Body of pancreas (tissue), 4 donors: Measurements from ENCODE around the gene KPNA6. TPM values are rescaled to one million over a fixed set of nuclear protein-coding genes. Genes with fewer than 3 reads are reported as not detected.
"Not testable (repeated sequence)": the region's sequence is repeated elsewhere in the genome, so short reads cannot be mapped to it uniquely, and the experiment has no call there.

Source experiments
- ATAC-seq: fragments of 150-250 bp; one replicate; pipeline ENCODE4 v1.9.1; 2016
- DNase-seq, 4 donors: peaks; one replicate each; pipeline ENCODE4 v3.0.0-alpha.2; 2019
- H3K27ac ChIP-seq, 4 donors: fragments of 200-600 bp; sonication (generic); 1 replicate in 3 of 4; 2 replicates in 1 of 4; pipeline versions ENCODE4 v1.5.1 to v1.6.1; 2016 to 2019; ENCODE audit warnings: mild to moderate bottlenecking in 1 of 4, mixed read lengths in 1 of 4, moderate library complexity in 1 of 4
- H3K27me3 ChIP-seq, 2 donors: fragments of 200-600 bp; sonication (generic); one replicate each; pipeline ENCODE4 v1.6.0; 2016; ENCODE audit warnings: mild to moderate bottlenecking in 1 of 2
- H3K36me3 ChIP-seq, 2 donors: fragments of 200-600 bp; sonication (generic); replicated peaks in 1 of 2; 2 replicates each; pipeline ENCODE4 v1.5.1; 2016; ENCODE audit warnings: low read depth in 2 of 2; ENCODE audit not compliant: insufficient read depth in 1 of 2
- H3K4me1 ChIP-seq: fragments of 200-600 bp; sonication (generic); one replicate; pipeline ENCODE4 v1.6.0; 2016
- H3K4me3 ChIP-seq, 2 donors: fragments of 200-600 bp; sonication (generic); 1 replicate in 1 of 2; 2 replicates in 1 of 2; pipeline ENCODE4 v1.5.1; 2016 to 2019
- H3K9me3 ChIP-seq, 3 donors: fragments of 200-600 bp; sonication (generic); 1 replicate in 2 of 3; 2 replicates in 1 of 3; pipeline ENCODE4 v1.5.1; 2016
- CTCF ChIP-seq, 7 experiments: fragments of 450-650 bp in 4 of 7; fragments of 200-600 bp in 3 of 7; sonication (generic) in 3 of 7; IDR thresholded peaks; one replicate each; pipeline ENCODE4 v1.5.1; 2016 to 2019; ENCODE audit warnings: antibody characterized with exemption in 7 of 7
- POLR2A ChIP-seq, 3 donors: fragments of 450-650 bp; IDR thresholded peaks; one replicate each; pipeline ENCODE4 v1.6.1; 2016; ENCODE audit warnings: antibody characterized with exemption in 3 of 3, mild to moderate bottlenecking in 2 of 3
- WGBS, 2 donors: methylation state at CpG; one replicate each; pipeline ENCODE4 v1.1.5; 2017; 5-methylcytosine and 5-hydroxymethylcytosine counted together
- intact Hi-C: fragments of 100-400 bp; cut with DNase I; formaldehyde crosslinking; loops from one replicate; pipeline ENCODE4 v1.15.1; 2023
- total RNA-seq, 2 donors: library from RNA; depleted of rRNA; stranded (reverse); fragments of >200 nt; gene quantifications; one replicate each; pipeline ENCODE4 v1.1.0, GENCODE V29; 2016

KPNA6 gene
- total RNA-seq, 2 donors from 2014 or later, result 15.8 to 20.5 TPM

GRCh38 chr1:32159189-32159588 lies 51.3 kb downstream of the KPNA6 start:
- TF ChIP-seq POLR2A (IDR thresholded peaks at IDR 0.05) (no peak), CTCF (IDR thresholded peaks at IDR 0.05) (no peak)
- H3K9me3 ChIP-seq, result no peaks in the 10 kb centered on the region
- intact Hi-C loops, result no loop called here
- 67 to 73% methylated on average over 3 of the region's 3 CpGs for WGBS, 2 donors
- H3K27ac ChIP-seq, result no peak overlapping the region
- DNase-seq (no peak), ATAC-seq (no peak)
- peaks cover 13 to 35% of the 10 kb centered on the region in 2 donors for H3K36me3 ChIP-seq
- no peaks in the 10 kb centered on the region for H3K27me3 ChIP-seq
- H3K4me1 ChIP-seq, result peaks cover 5% of the 10 kb centered on the region
- no peak overlapping the region for H3K4me3 ChIP-seq

GRCh38 chr1:32163405-32163804 lies 55.5 kb downstream of the KPNA6 start:
- Histone ChIP-seq H3K27ac (no peak overlapping the region), H3K4me3 (no peak overlapping the region), H3K9me3 (no peaks in the 10 kb centered on the region), H3K36me3 (peaks cover 5 to 27% of the 10 kb centered on the region in 2 donors), H3K4me1 (peaks cover 5% of the 10 kb centered on the region), H3K27me3 (no peaks in the 10 kb centered on the region)
- no peak for DNase-seq
- intact Hi-C loops, result no loop called here
- TF ChIP-seq CTCF (IDR thresholded peaks at IDR 0.05), result no peak
- TF ChIP-seq POLR2A (IDR thresholded peaks at IDR 0.05), result no peak
- ATAC-seq, result no peak
- 38 to 54% methylated on average over 2 of the region's 2 CpGs for WGBS, 2 donors

GRCh38 chr1:32165633-32166032 lies 57.8 kb downstream of the KPNA6 start:
- DNase-seq, ATAC-seq, H3K9me3 ChIP-seq, H3K27ac ChIP-seq, intact Hi-C loops, H3K4me1 ChIP-seq, H3K4me3 ChIP-seq, H3K27me3 ChIP-seq: not testable (repeated sequence)
- 92 to 96% methylated on average over 10 of the region's 10 CpGs for WGBS, 2 donors
- H3K36me3 ChIP-seq, result peaks cover 5 to 26% of the 10 kb centered on the region in 2 donors

- Histone ChIP-seq H3K9me3 (no peaks in the 10 kb centered on the region), H3K27me3 (no peaks in the 10 kb centered on the region), H3K4me1 (no peaks in the 10 kb centered on the region), H3K4me3 (no peak overlapping the region), H3K36me3 (peaks cover 9 to 31% of the 10 kb centered on the region in 2 donors), H3K27ac (no peak overlapping the region)
- no peak for DNase-seq
- 62 to 78% methylated on average over 3 to 4 of the region's 4 CpGs for WGBS, 2 donors
- intact Hi-C loops, result no loop called here
- ATAC-seq, result no peak
- no peak for TF ChIP-seq POLR2A (IDR thresholded peaks at IDR 0.05)
- no peak for TF ChIP-seq CTCF (IDR thresholded peaks at IDR 0.05)
These were observed 63.1 kb downstream of the KPNA6 start for GRCh38 chr1:32170991-32171390.

GRCh38 chr1:32172621-32173245 lies 64.9 kb downstream of the KPNA6 start:
- H3K4me1 ChIP-seq, result no peaks in the 10 kb centered on the region
- DNase-seq (no peak), ATAC-seq (no peak)
- intact Hi-C loops, result no loop called here
- H3K27ac ChIP-seq, result no peak overlapping the region
- TF ChIP-seq CTCF (IDR thresholded peaks at IDR 0.05) (no peak), POLR2A (IDR thresholded peaks at IDR 0.05) (no peak)
- 94 to 100% methylated on average over 1 of the region's 1 CpG for WGBS, 2 donors
- no peaks in the 10 kb centered on the region for H3K9me3 ChIP-seq
- no peaks in the 10 kb centered on the region for H3K27me3 ChIP-seq
- H3K4me3 ChIP-seq, result no peak overlapping the region
- H3K36me3 ChIP-seq, result peaks cover 8 to 25% of the 10 kb centered on the region in 2 donors
